A673 (cell line): ENCODE data around the gene MYO1D.

Experiments
- EZH2 ChIP-seq: fragments of 200-600 bp; sonication (generic); IDR thresholded peaks from 2 replicates; pipeline ENCODE4 v1.6.1; 2017; ENCODE audit warnings: borderline replicate concordance, low read depth, mild to moderate bottlenecking, mixed read lengths, antibody characterized with exemption, low read length; ENCODE audit not compliant: poor library complexity, severe bottlenecking
- TF ChIP-seq, protein P1 (sequence below): fragments of 300-800, 200-600 bp; sonication (generic); conservative IDR thresholded peaks from 2 replicates; pipeline ENCODE4 v1.5.1; 2017; ENCODE audit warnings: low read depth, mild to moderate bottlenecking, antibody characterized with exemption, low read length, moderate library complexity, mixed read lengths

GRCh38 chr17:32798938-32799337 is 78.0 kb downstream of the MYO1D start:
- TF ChIP-seq, protein P1, sequence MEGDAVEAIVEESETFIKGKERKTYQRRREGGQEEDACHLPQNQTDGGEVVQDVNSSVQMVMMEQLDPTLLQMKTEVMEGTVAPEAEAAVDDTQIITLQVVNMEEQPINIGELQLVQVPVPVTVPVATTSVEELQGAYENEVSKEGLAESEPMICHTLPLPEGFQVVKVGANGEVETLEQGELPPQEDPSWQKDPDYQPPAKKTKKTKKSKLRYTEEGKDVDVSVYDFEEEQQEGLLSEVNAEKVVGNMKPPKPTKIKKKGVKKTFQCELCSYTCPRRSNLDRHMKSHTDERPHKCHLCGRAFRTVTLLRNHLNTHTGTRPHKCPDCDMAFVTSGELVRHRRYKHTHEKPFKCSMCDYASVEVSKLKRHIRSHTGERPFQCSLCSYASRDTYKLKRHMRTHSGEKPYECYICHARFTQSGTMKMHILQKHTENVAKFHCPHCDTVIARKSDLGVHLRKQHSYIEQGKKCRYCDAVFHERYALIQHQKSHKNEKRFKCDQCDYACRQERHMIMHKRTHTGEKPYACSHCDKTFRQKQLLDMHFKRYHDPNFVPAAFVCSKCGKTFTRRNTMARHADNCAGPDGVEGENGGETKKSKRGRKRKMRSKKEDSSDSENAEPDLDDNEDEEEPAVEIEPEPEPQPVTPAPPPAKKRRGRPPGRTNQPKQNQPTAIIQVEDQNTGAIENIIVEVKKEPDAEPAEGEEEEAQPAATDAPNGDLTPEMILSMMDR: no peak
- no peak for TF ChIP-seq EZH2
